Fibroblast of villous mesenchyme (primary cell): ENCODE measurements around the gene UIMC1. TPM values are rescaled to one million over a fixed set of nuclear protein-coding genes. Genes with fewer than 3 reads are reported as not detected.
"Not testable (repeated sequence)": the region's sequence is repeated elsewhere in the genome, so short reads cannot be mapped to it uniquely, and the experiment has no call there.

ENCODE experiments used
- DNase-seq: peaks from one replicate; pipeline ENCODE4 v3.0.0-alpha.2; 2010; ENCODE audit warnings: low read depth
- H3K4me3 ChIP-seq: 2 replicates; pipeline ENCODE4 v1.5.1; 2011; ENCODE audit warnings: low read depth, mild to moderate bottlenecking, low read length
- CTCF ChIP-seq: IDR thresholded peaks from 2 replicates; pipeline ENCODE4 v1.5.1; 2012; ENCODE audit warnings: low read depth, mild to moderate bottlenecking, low read length; ENCODE audit not compliant: insufficient read depth
- total RNA-seq: library from RNA; depleted of rRNA; stranded (reverse); fragments of >200 nt; gene quantifications from 2 replicates; pipeline ENCODE4 v1.2.3, GENCODE V29; 2012

The UIMC1 gene
- total RNA-seq, 1 donor: 59.2 TPM

GRCh38 chr5:177015156-177015555, 8.6 kb upstream of the UIMC1 start:
- no peak overlapping the region for H3K4me3 ChIP-seq
- TF ChIP-seq CTCF: no peak
- peak; percentile 63 for DNase-seq

GRCh38 chr5:177010153-177010552, 3.6 kb upstream of the UIMC1 start:
- TF ChIP-seq CTCF: no peak
- DNase-seq: no peak
- H3K4me3 ChIP-seq: no peak overlapping the region

- TF ChIP-seq CTCF: no peak
- no peak overlapping the region for H3K4me3 ChIP-seq
- DNase-seq: peak; percentile 62
Measured at GRCh38 chr5:177008716-177009115, 2.1 kb upstream of the UIMC1 start.

- TF ChIP-seq CTCF: peak; percentile 64
- peak; percentile 74 for DNase-seq
- peak overlapping the region; percentile 92 for H3K4me3 ChIP-seq
Measured at GRCh38 chr5:177005619-177006264, 837 bp downstream of the UIMC1 start.

GRCh38 chr5:177004961-177005360, 1.6 kb downstream of the UIMC1 start:
- no peak for DNase-seq
- no peak for TF ChIP-seq CTCF
- H3K4me3 ChIP-seq: peak overlapping the region; percentile 92

GRCh38 chr5:177003649-177004048, 2.9 kb downstream of the UIMC1 start:
- no peak overlapping the region for H3K4me3 ChIP-seq
- TF ChIP-seq CTCF: no peak
- DNase-seq: no peak

- H3K4me3 ChIP-seq, DNase-seq: not testable (repeated sequence)
Measured at GRCh38 chr5:176999526-176999925, 7.1 kb downstream of the UIMC1 start.
